Progenitor cell of endocrine pancreas (in vitro differentiated cells): ENCODE results near the gene TDRD1. TPM values are rescaled to one million over a fixed set of nuclear protein-coding genes. Genes with fewer than 3 reads are reported as not detected.

Experiments
- DNase-seq: peaks from one replicate; pipeline ENCODE4 v3.0.0; 2021; ENCODE audit warnings: low spot score; ENCODE audit not compliant: unreplicated experiment
- H3K27ac Mint-ChIP-seq: 2 replicates; pipeline ENCODE4 v1.8.0; 2021; ENCODE audit warnings: mild to moderate bottlenecking, moderate library complexity, mixed read lengths
- H3K27me3 Mint-ChIP-seq: 2 replicates; pipeline ENCODE4 v1.8.0; 2021; ENCODE audit warnings: mixed read lengths
- H3K36me3 Mint-ChIP-seq: 2 replicates; pipeline ENCODE4 v1.8.0; 2022; ENCODE audit warnings: mixed read lengths; ENCODE audit not compliant: insufficient read depth
- H3K4me1 Mint-ChIP-seq: 2 replicates; pipeline ENCODE4 v1.8.0; 2021; ENCODE audit warnings: low read depth, mixed read lengths
- H3K4me3 Mint-ChIP-seq: 2 replicates; pipeline ENCODE4 v1.8.0; 2021; ENCODE audit warnings: low read depth, mild to moderate bottlenecking, moderate library complexity, mixed read lengths
- H3K9me3 Mint-ChIP-seq: 2 replicates; pipeline ENCODE4 v1.8.0; 2021; ENCODE audit warnings: low read depth, mixed read lengths
- total RNA-seq: library from RNA; stranded (reverse); gene quantifications from 2 replicates; pipeline ENCODE4 v1.2.1, GENCODE V29; 2021
- TF ChIP-seq, protein P1 (sequence below): fragments of 200-600 bp; sonication (generic); IDR thresholded peaks from one replicate; pipeline ENCODE4 v1.5.0; 2021; ENCODE audit warnings: antibody characterized with exemption, mild to moderate bottlenecking; ENCODE audit not compliant: unreplicated experiment

TDRD1 gene
- total RNA-seq, 1 donor from 2014 or later: not detected

DNA sequence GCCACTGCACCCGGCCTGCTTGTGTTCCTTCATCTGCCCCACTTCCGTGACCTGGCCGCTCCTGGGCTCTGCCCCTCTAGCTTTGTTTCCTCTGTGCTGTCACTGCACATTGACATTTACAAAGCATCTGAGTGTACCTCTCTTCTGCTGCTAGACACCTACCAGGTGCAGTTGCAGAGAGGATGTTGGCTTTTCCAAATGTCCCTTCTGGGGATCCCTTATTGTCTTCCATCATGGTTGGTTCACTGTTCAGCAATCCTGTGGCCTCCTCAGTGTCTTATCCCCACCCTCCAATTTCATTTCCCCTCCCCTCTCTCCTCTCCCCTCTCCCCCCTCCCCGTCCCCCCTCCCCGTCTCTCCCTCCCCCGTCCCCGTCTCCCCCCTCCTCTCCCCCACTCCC lies 73.7 kb downstream of the TDRD1 start:
- H3K4me1 Mint-ChIP-seq: peaks cover 4% of the 10 kb centered on the region
- TF ChIP-seq, protein P1, sequence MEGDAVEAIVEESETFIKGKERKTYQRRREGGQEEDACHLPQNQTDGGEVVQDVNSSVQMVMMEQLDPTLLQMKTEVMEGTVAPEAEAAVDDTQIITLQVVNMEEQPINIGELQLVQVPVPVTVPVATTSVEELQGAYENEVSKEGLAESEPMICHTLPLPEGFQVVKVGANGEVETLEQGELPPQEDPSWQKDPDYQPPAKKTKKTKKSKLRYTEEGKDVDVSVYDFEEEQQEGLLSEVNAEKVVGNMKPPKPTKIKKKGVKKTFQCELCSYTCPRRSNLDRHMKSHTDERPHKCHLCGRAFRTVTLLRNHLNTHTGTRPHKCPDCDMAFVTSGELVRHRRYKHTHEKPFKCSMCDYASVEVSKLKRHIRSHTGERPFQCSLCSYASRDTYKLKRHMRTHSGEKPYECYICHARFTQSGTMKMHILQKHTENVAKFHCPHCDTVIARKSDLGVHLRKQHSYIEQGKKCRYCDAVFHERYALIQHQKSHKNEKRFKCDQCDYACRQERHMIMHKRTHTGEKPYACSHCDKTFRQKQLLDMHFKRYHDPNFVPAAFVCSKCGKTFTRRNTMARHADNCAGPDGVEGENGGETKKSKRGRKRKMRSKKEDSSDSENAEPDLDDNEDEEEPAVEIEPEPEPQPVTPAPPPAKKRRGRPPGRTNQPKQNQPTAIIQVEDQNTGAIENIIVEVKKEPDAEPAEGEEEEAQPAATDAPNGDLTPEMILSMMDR: no peak
- no peaks in the 10 kb centered on the region for H3K27me3 Mint-ChIP-seq
- peaks cover 15% of the 10 kb centered on the region for H3K36me3 Mint-ChIP-seq
- no peaks in the 10 kb centered on the region for H3K9me3 Mint-ChIP-seq
- DNase-seq: no peak
- H3K27ac Mint-ChIP-seq: no peak overlapping the region
- H3K4me3 Mint-ChIP-seq: no peak overlapping the region

DNA sequence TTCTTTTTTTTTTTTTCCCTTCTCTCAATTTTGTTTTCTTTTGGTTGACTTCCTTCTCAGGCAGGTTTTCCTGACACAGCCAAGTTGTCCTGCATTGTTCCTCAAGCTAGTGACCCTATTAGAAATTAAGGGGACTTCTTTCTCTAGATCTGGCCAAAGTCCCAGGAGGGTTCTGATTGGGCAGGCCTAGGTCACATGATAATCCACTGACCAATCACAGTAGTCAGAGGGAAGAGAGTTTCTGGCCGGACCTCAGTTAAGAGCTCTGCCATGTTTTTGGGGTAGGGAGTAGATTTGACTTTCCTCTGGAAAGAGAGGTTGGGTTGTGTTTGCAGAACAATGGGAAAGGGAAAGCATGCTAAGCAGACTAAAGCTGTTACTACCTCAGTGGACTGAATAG lies 76.1 kb downstream of the TDRD1 start:
- H3K27me3 Mint-ChIP-seq: no peaks in the 10 kb centered on the region
- TF ChIP-seq, protein P1: no peak
- H3K36me3 Mint-ChIP-seq: peaks cover 13% of the 10 kb centered on the region

DNA sequence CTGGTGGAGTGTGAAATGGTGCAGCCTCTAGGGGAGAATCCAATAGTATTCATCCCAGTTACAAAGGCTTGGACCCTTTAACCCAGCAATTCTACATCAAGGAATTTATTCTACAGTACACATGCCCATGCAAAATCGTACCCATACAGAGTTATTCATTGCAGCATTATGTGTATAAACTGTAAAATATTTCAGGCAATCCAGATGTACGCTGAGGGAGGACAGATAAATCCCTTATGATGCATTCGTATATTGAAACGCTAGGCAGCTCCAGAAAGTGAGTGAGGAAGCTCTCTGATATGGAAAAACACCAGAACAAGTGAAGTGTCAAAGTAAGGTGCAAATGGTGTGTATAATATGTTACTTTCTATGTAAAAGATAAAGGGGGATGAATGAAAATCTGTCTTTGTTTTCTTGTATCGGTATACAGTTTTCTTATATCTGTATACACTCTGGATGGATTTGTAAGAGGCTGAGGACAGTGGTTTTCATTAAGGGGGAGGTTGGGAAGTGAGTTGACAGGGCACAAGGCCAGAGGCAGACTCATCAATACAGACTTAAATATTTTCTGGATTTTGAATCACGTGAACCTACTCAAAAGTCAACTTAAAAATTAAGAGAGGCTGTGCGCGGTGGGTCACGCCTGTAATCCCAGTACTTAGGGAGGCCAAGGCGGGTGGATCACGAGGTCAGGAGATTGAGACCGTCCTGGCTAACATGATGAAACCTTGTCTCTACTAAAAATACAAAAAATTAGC lies 77.0 kb downstream of the TDRD1 start:
- no peak overlapping the region for H3K4me3 Mint-ChIP-seq
- DNase-seq: no peak
- H3K36me3 Mint-ChIP-seq: peaks cover 12% of the 10 kb centered on the region
- TF ChIP-seq, protein P1: no peak
- no peaks in the 10 kb centered on the region for H3K27me3 Mint-ChIP-seq
- no peaks in the 10 kb centered on the region for H3K9me3 Mint-ChIP-seq
- peaks cover 14% of the 10 kb centered on the region for H3K4me1 Mint-ChIP-seq
- H3K27ac Mint-ChIP-seq: no peak overlapping the region

More for the DNA sequence above, 76.1 kb downstream of the TDRD1 start:
- DNase-seq: no peak
- Mint-ChIP-seq H3K27ac (no peak overlapping the region), H3K4me1 (peaks cover 14% of the 10 kb centered on the region), H3K9me3 (no peaks in the 10 kb centered on the region), H3K4me3 (no peak overlapping the region)

DNA sequence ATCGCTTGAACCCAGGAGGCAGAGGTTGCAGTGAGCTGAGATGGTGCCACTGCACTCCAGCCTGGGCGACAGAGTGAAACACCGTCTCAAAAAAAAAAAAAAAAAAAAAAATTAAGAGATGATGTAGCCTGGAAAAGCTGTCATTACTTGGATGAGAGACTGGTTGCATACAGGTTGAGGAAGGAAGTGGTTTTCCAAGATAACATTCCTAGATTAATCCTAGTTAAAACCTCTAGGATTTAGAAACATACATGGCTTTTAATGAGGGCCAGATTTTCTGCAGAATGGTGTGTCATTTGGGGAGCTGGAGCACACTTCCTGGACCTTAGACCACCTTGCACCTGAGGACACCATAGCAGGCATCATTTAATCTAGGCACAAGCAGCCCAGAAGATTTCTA lies 77.7 kb downstream of the TDRD1 start:
- Mint-ChIP-seq H3K36me3 (peaks cover 13% of the 10 kb centered on the region), H3K27me3 (no peaks in the 10 kb centered on the region), H3K9me3 (no peaks in the 10 kb centered on the region), H3K4me3 (no peak overlapping the region), H3K4me1 (peaks cover 14% of the 10 kb centered on the region), H3K27ac (no peak overlapping the region)
- DNase-seq: no peak
- TF ChIP-seq, protein P1: no peak

DNA sequence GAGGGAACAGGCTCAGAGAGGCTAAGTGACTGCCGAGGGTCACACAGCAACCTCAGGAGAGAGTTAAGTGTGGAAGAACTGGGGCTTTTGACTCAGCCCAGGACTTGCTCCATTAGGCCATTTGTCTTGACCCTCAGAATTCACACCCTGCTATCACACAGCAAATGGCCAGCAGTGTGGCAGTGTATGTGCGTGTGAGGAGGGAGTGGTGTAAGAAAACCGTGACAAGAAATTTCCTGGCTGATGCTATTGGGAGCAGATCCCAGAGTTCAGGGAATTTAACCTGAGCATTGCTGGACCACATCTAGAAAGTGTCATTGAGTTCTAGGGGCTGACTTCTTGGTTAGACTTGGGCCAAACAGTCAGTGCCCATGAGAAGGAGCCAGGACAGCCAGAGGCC lies 78.3 kb downstream of the TDRD1 start:
- Mint-ChIP-seq H3K27ac (no peak overlapping the region), H3K4me1 (peaks cover 14% of the 10 kb centered on the region), H3K27me3 (no peaks in the 10 kb centered on the region), H3K4me3 (no peak overlapping the region), H3K36me3 (peaks cover 13% of the 10 kb centered on the region), H3K9me3 (no peaks in the 10 kb centered on the region)
- TF ChIP-seq, protein P1: no peak
- DNase-seq: no peak
